OCI-LY1 (cell line): ENCODE measurements around the gene CDC123.

Source experiments
- EZH2 ChIP-seq: fragments of 200-600 bp; sonication (generic), shearing (Covaris generic); IDR thresholded peaks from 2 replicates; pipeline ENCODE4 v1.8.0; 2017; ENCODE audit warnings: borderline replicate concordance, mixed run types, mild to moderate bottlenecking, antibody characterized with exemption, low read length, moderate library complexity, mixed read lengths
- TF ChIP-seq, protein P1 (sequence below): fragments of 200-600 bp; sonication (generic), shearing (Covaris generic); IDR thresholded peaks from 2 replicates; pipeline ENCODE4 v1.5.1; 2017; ENCODE audit warnings: mild to moderate bottlenecking, antibody characterized with exemption, low read length, moderate library complexity, mixed read lengths

DNA sequence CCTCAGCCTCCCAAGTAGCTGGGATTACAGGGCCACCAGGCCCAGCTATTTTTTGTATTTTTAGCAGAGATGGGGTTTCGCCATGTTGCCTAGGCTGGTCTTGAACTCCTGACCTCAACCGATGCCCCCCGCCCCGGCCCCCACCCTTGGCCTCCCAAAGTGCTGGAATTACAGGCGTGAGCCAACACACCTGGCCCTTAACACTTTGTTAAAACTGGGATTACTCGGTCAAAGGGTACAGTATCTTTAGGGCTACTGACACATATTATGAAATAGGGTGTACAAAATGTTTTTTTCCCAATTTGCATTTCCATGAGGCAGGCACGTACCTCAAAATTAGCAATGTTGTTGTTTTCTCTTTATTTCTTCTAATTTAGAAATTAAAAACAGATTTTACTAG, 11.8 kb upstream of the CDC123 start:
- TF ChIP-seq, protein P1, sequence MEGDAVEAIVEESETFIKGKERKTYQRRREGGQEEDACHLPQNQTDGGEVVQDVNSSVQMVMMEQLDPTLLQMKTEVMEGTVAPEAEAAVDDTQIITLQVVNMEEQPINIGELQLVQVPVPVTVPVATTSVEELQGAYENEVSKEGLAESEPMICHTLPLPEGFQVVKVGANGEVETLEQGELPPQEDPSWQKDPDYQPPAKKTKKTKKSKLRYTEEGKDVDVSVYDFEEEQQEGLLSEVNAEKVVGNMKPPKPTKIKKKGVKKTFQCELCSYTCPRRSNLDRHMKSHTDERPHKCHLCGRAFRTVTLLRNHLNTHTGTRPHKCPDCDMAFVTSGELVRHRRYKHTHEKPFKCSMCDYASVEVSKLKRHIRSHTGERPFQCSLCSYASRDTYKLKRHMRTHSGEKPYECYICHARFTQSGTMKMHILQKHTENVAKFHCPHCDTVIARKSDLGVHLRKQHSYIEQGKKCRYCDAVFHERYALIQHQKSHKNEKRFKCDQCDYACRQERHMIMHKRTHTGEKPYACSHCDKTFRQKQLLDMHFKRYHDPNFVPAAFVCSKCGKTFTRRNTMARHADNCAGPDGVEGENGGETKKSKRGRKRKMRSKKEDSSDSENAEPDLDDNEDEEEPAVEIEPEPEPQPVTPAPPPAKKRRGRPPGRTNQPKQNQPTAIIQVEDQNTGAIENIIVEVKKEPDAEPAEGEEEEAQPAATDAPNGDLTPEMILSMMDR, result no peak
- no peak for TF ChIP-seq EZH2
